ENCODE results near the gene GSN. TPM values are rescaled to one million over a fixed set of nuclear protein-coding genes. Genes with fewer than 3 reads are reported as not detected.

The GSN gene
- polyA plus RNA-seq, 2 of the 4 experiments (the other 2 are of a cell fraction) = 33.7 to 77.2 TPM

DNA sequence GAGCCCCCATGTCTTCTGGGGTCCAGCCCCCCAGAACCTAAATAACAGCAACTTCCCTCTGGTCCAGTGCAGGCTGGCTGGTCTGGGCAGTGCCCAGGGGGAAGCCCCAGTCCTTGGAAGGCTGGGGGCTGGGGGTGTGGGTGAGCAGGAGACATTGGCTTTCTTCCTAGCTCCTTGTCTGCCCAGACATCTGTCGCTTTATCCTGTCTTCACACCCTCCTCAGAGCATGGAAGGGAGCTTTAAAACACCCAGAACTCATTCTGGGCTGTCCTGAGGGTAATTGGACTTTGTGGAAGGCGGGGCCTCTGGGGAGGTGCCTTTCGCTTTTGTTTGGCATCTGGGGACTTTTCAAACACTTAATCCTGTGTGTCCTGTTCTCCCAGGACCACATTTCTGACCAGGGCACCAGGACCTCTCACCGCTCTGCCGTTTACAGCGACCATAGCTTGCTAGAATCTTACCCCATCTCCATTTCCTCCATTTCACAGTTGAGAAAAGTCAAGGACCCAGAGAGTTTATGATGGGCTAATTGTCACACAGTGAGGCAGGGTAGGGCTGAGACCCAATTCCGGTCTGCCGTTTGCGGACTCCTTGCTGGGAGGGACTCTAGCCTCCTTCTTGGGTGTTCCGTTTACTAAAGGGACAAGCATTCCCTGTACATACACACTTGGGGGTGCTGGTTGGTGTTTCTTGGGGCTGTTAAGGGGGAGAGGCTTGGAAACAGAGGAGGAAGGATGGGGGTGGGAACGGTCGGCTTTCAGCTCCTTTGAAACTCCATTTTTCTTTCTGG, 1.1 kb downstream of the GSN start:
- POLR2A ChIA-PET = interaction anchor here (0.6 to 2.0 kb wide), 7 partner anchors 9 to 100 kb away, joined by 3 to 24 read pairs (median 5); no protein-coding TSS in a partner anchor

GRCh38 chr9:121269642-121270254, 1.8 kb downstream of the GSN start:
- Histone ChIP-seq H3K9me3 (no peaks in the 10 kb centered on the region), H3K4me2 (peak overlapping the region; percentile 100), H3K27ac (peak overlapping the region; percentile 80 to 92; a peak in 4 of 6 replicates), H3K4me3 (peak overlapping the region; percentile 95; the same call in 1 of the 3 replicates), H3K4me1 (peaks cover 34% of the 10 kb centered on the region)
- 67% methylated on average over 5 of the region's 5 CpGs for WGBS (ENCODE audit: missing lambda C conversion rate)
- TF ChIP-seq FOSL2 (IDR thresholded peaks at IDR 0.05) (no peak), FOSL2 (CRISPR knock-in tag; IDR thresholded peaks at IDR 0.05) (no peak), RNF2 (IDR thresholded peaks at IDR 0.05; ENCODE audit: borderline replicate concordance, low read depth) (no peak), HOXB13 (CRISPR knock-in tag; IDR thresholded peaks at IDR 0.05; ENCODE audit: low read depth) (no peak), ZC3H11A (IDR thresholded peaks at IDR 0.05) (no peak), MAFK (IDR thresholded peaks at IDR 0.05; ENCODE audit: partially characterized antibody) (no peak), EHMT2 (IDR thresholded peaks at IDR 0.05; ENCODE audit: low read depth) (no peak), HES2 (IDR thresholded peaks at IDR 0.05) (no peak), RFX5 (IDR thresholded peaks at IDR 0.05) (no peak), ZFP36 (IDR thresholded peaks at IDR 0.05; ENCODE audit: borderline replicate concordance, partially characterized antibody) (no peak), POLR2A (IDR thresholded peaks at IDR 0.05; ENCODE audit: low read length) (no peak), NR3C1 (IDR thresholded peaks at IDR 0.05) (no peak), HDAC2 (IDR thresholded peaks at IDR 0.05) (no peak), FOXS1 (CRISPR knock-in tag; IDR thresholded peaks at IDR 0.05) (no peak), TFCP2L1 (CRISPR knock-in tag; IDR thresholded peaks at IDR 0.05) (no peak), CBX2 (IDR thresholded peaks at IDR 0.05; ENCODE audit: borderline replicate concordance, low read depth) (no peak), JUNB (IDR thresholded peaks at IDR 0.05) (no peak)
- TF ChIP-seq, protein P1, sequence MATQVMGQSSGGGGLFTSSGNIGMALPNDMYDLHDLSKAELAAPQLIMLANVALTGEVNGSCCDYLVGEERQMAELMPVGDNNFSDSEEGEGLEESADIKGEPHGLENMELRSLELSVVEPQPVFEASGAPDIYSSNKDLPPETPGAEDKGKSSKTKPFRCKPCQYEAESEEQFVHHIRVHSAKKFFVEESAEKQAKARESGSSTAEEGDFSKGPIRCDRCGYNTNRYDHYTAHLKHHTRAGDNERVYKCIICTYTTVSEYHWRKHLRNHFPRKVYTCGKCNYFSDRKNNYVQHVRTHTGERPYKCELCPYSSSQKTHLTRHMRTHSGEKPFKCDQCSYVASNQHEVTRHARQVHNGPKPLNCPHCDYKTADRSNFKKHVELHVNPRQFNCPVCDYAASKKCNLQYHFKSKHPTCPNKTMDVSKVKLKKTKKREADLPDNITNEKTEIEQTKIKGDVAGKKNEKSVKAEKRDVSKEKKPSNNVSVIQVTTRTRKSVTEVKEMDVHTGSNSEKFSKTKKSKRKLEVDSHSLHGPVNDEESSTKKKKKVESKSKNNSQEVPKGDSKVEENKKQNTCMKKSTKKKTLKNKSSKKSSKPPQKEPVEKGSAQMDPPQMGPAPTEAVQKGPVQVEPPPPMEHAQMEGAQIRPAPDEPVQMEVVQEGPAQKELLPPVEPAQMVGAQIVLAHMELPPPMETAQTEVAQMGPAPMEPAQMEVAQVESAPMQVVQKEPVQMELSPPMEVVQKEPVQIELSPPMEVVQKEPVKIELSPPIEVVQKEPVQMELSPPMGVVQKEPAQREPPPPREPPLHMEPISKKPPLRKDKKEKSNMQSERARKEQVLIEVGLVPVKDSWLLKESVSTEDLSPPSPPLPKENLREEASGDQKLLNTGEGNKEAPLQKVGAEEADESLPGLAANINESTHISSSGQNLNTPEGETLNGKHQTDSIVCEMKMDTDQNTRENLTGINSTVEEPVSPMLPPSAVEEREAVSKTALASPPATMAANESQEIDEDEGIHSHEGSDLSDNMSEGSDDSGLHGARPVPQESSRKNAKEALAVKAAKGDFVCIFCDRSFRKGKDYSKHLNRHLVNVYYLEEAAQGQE (IDR thresholded peaks at IDR 0.05) = no peak
- no peak for DNase-seq (ENCODE audit: low read depth in 1 of 2, low spot score in 1 of 2)
- ChIA-PET POLR2A (interaction anchor here (1.1 kb wide), 1 partner anchor 17 kb away, joined by 4 read pairs; no protein-coding TSS in a partner anchor), CTCF (interaction anchor here (0.6 to 5.7 kb wide), 10 partner anchors 8 to 106 kb away, joined by 3 to 51 read pairs (median 10); partner anchors contain the start of gene RAB14)
- no peak for FAIRE-seq
- no peak for ATAC-seq

More for the DNA sequence above, 1.1 kb downstream of the GSN start:
- peak overlapping the region; percentile 100 for H3K4me2 ChIP-seq
- ATAC-seq (peak; percentile 11 to 37; a peak in 5 of 6 replicates), DNase-seq (ENCODE audit: low read depth in 1 of 2, low spot score in 1 of 2) (no peak), FAIRE-seq (no peak)
- 46% methylated on average over 12 of the region's 12 CpGs for WGBS (ENCODE audit: missing lambda C conversion rate)
- CTCF ChIA-PET = interaction anchor here (0.6 to 5.7 kb wide), 12 partner anchors 9 to 130 kb away, joined by 3 to 51 read pairs (median 10); partner anchors contain the start of gene RAB14
- no peaks in the 10 kb centered on the region for H3K9me3 ChIP-seq
- TF ChIP-seq CBX8 (IDR thresholded peaks at IDR 0.05) (no peak), RNF2 (IDR thresholded peaks at IDR 0.05; ENCODE audit: borderline replicate concordance, low read depth) (no peak), ZNF302 (CRISPR knock-in tag; IDR thresholded peaks at IDR 0.05) (no peak), FOSL2 (IDR thresholded peaks at IDR 0.05) (no peak), FOSL2 (CRISPR knock-in tag; IDR thresholded peaks at IDR 0.05) (no peak), HEYL (CRISPR knock-in tag; IDR thresholded peaks at IDR 0.05) (no peak), CEBPB (IDR thresholded peaks at IDR 0.05) (no peak), KDM1A (IDR thresholded peaks at IDR 0.05; ENCODE audit: low read depth) (no peak), ZC3H11A (IDR thresholded peaks at IDR 0.05) (no peak), SREBF2 (IDR thresholded peaks at IDR 0.05) (no peak)
- TF ChIP-seq, protein P2, sequence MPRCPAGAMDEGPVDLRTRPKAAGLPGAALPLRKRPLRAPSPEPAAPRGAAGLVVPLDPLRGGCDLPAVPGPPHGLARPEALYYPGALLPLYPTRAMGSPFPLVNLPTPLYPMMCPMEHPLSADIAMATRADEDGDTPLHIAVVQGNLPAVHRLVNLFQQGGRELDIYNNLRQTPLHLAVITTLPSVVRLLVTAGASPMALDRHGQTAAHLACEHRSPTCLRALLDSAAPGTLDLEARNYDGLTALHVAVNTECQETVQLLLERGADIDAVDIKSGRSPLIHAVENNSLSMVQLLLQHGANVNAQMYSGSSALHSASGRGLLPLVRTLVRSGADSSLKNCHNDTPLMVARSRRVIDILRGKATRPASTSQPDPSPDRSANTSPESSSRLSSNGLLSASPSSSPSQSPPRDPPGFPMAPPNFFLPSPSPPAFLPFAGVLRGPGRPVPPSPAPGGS (IDR thresholded peaks at IDR 0.05) = no peak
- H3K4me3 ChIP-seq = peak overlapping the region; percentile 95
- peak overlapping the region; percentile 80 to 92; a peak in 5 of 6 replicates for H3K27ac ChIP-seq
- H3K4me1 ChIP-seq = peaks cover 34% of the 10 kb centered on the region

Measured in A549 (cell line).